Left ventricle myocardium inferior (tissue), 1 donor: Measurements from ENCODE around the gene STK38L. TPM values are rescaled to one million over a fixed set of nuclear protein-coding genes. Genes with fewer than 3 reads are reported as not detected.

Source experiments
- DNase-seq: peaks from one replicate; pipeline ENCODE4 v3.0.0-alpha.2; 2020
- H3K27ac ChIP-seq: fragments of 200-600 bp; replicated peaks from 2 replicates; pipeline ENCODE4 v1.8.0; 2021
- H3K27me3 ChIP-seq: fragments of 200-600 bp; 2 replicates; pipeline ENCODE4 v1.8.0; 2021; ENCODE audit warnings: low read depth
- H3K36me3 ChIP-seq: fragments of 200-600 bp; 2 replicates; pipeline ENCODE4 v1.8.0; 2021
- H3K4me1 ChIP-seq: fragments of 200-600 bp; 2 replicates; pipeline ENCODE4 v1.8.0; 2021
- H3K4me3 ChIP-seq: fragments of 200-600 bp; 2 replicates; pipeline ENCODE4 v1.8.0; 2021; ENCODE audit warnings: mild to moderate bottlenecking, moderate library complexity
- H3K9me3 ChIP-seq: fragments of 200-600 bp; replicated peaks from 2 replicates; pipeline ENCODE4 v1.8.0; 2021
- intact Hi-C: fragments of 100-400 bp; cut with micrococcal nuclease; formaldehyde crosslinking; loops from one replicate; pipeline ENCODE4 v1.11.0; 2022
- total RNA-seq: library from RNA; stranded (reverse); fragmentation: NEBNext Ultra II Directional; extraction: Animal tissue kit (Norgen Biotek cat#: 25700); gene quantifications from one replicate; pipeline ENCODE4 v1.2.1, GENCODE V29; 2021
- TF ChIP-seq, protein P1 (sequence below): fragments of 200-600 bp; IDR thresholded peaks from 2 replicates; pipeline ENCODE4 v1.8.0; 2021; ENCODE audit warnings: antibody characterized with exemption, mild to moderate bottlenecking, borderline replicate concordance
- donor health status: DM: no; HTN: yes; CAD: no; lungs with severe emphysema.

STK38L gene
- total RNA-seq, 1 donor from 2014 or later: 75.4 TPM

- intact Hi-C loops: no loop called here
Observed at GRCh38 chr12:27257104-27257843, 13.2 kb downstream of the STK38L start.

DNA sequence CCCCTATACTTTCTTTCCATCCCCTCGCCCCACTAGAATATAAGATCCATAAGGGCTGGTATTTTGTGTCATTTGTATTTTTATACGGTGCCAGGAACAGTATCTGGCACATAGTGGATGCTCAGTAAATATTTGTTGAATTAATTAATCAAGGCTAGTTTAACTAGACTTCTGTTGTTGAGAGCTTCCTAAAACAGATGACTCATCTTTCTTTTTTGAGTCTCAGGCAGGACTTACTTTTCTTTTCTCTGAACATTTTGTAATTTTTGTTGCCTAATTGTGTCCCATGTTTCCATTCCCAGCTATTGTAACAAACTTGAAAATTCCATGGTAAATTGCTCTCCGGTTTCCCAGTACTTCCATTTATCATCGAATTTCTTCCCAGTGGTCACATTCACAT is 16.7 kb downstream of the STK38L start:
- H3K27ac ChIP-seq: peak overlapping the region; percentile 52
- H3K36me3 ChIP-seq: no peaks in the 10 kb centered on the region
- no peaks in the 10 kb centered on the region for H3K9me3 ChIP-seq
- H3K4me1 ChIP-seq: peaks cover 55% of the 10 kb centered on the region
- intact Hi-C loops: no loop called here
- TF ChIP-seq, protein P1, sequence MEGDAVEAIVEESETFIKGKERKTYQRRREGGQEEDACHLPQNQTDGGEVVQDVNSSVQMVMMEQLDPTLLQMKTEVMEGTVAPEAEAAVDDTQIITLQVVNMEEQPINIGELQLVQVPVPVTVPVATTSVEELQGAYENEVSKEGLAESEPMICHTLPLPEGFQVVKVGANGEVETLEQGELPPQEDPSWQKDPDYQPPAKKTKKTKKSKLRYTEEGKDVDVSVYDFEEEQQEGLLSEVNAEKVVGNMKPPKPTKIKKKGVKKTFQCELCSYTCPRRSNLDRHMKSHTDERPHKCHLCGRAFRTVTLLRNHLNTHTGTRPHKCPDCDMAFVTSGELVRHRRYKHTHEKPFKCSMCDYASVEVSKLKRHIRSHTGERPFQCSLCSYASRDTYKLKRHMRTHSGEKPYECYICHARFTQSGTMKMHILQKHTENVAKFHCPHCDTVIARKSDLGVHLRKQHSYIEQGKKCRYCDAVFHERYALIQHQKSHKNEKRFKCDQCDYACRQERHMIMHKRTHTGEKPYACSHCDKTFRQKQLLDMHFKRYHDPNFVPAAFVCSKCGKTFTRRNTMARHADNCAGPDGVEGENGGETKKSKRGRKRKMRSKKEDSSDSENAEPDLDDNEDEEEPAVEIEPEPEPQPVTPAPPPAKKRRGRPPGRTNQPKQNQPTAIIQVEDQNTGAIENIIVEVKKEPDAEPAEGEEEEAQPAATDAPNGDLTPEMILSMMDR: no peak
- DNase-seq: no peak
- H3K4me3 ChIP-seq: no peak overlapping the region
- no peaks in the 10 kb centered on the region for H3K27me3 ChIP-seq

More at GRCh38 chr12:27257104-27257843, 13.2 kb downstream of the STK38L start:
- Histone ChIP-seq H3K4me1 (peaks cover 67% of the 10 kb centered on the region), H3K36me3 (no peaks in the 10 kb centered on the region), H3K9me3 (no peaks in the 10 kb centered on the region), H3K27ac (no peak overlapping the region), H3K27me3 (no peaks in the 10 kb centered on the region), H3K4me3 (no peak overlapping the region)
- TF ChIP-seq, protein P1: no peak
- no peak for DNase-seq

- H3K4me3 ChIP-seq: no peak overlapping the region
- TF ChIP-seq, protein P1: no peak
- H3K27me3 ChIP-seq: no peaks in the 10 kb centered on the region
- H3K4me1 ChIP-seq: peaks cover 50% of the 10 kb centered on the region
- H3K36me3 ChIP-seq: no peaks in the 10 kb centered on the region
- intact Hi-C loops: no loop called here
- H3K9me3 ChIP-seq: no peaks in the 10 kb centered on the region
- DNase-seq: no peak
- no peak overlapping the region for H3K27ac ChIP-seq
Observed at GRCh38 chr12:27261866-27262265, 17.8 kb downstream of the STK38L start.

- Histone ChIP-seq H3K36me3 (peaks cover 4% of the 10 kb centered on the region), H3K27ac (no peak overlapping the region), H3K4me1 (peaks cover 51% of the 10 kb centered on the region), H3K4me3 (no peak overlapping the region), H3K9me3 (peaks cover 7% of the 10 kb centered on the region), H3K27me3 (no peaks in the 10 kb centered on the region)
- TF ChIP-seq, protein P1: no peak
- no peak for DNase-seq
- intact Hi-C loops: no loop called here
Observed at GRCh38 chr12:27270148-27270547, 26.1 kb downstream of the STK38L start.

- TF ChIP-seq, protein P1: no peak
- peaks cover 62% of the 10 kb centered on the region for H3K4me1 ChIP-seq
- no peak for DNase-seq
- H3K27ac ChIP-seq: peak overlapping the region; percentile 74
- intact Hi-C loops: no loop called here
- H3K36me3 ChIP-seq: peaks cover 4% of the 10 kb centered on the region
- peaks cover 7% of the 10 kb centered on the region for H3K9me3 ChIP-seq
- no peak overlapping the region for H3K4me3 ChIP-seq
- H3K27me3 ChIP-seq: no peaks in the 10 kb centered on the region
Observed at GRCh38 chr12:27271206-27271605, 27.1 kb downstream of the STK38L start.
